GM12878 (cell line): Measurements from ENCODE around the gene CACNA1G.
A peak's percentile ranks its signal among the peaks of the same experiment; 100 is the strongest.

Experiments
- SRF ChIP-seq, 2 experiments: IDR thresholded peaks; 2 replicates each; pipeline ENCODE4 v1.6.1; 2011; ENCODE audit warnings: low read depth in 2 of 2, low read length in 2 of 2, mild to moderate bottlenecking in 1 of 2, moderate library complexity in 1 of 2
- TCF12 ChIP-seq: IDR thresholded peaks from 2 replicates; pipeline ENCODE4 v1.6.1; 2011; ENCODE audit warnings: low read depth, mild to moderate bottlenecking, low read length
- TF ChIP-seq, protein P1 (sequence below), 3 experiments: IDR thresholded peaks in 2 of 3; conservative IDR thresholded peaks in 1 of 3; 2 replicates each; pipeline ENCODE4 v1.5.1; 2011; ENCODE audit warnings: low read depth in 3 of 3, low read length in 3 of 3, mild to moderate bottlenecking in 3 of 3, control low read depth in 2 of 3, moderate library complexity in 2 of 3, inconsistent platforms in 1 of 3, mixed read lengths in 1 of 3; ENCODE audit not compliant: control insufficient read depth in 2 of 3, insufficient read depth in 1 of 3; ENCODE audit errors: extremely low read depth in 1 of 3

DNA sequence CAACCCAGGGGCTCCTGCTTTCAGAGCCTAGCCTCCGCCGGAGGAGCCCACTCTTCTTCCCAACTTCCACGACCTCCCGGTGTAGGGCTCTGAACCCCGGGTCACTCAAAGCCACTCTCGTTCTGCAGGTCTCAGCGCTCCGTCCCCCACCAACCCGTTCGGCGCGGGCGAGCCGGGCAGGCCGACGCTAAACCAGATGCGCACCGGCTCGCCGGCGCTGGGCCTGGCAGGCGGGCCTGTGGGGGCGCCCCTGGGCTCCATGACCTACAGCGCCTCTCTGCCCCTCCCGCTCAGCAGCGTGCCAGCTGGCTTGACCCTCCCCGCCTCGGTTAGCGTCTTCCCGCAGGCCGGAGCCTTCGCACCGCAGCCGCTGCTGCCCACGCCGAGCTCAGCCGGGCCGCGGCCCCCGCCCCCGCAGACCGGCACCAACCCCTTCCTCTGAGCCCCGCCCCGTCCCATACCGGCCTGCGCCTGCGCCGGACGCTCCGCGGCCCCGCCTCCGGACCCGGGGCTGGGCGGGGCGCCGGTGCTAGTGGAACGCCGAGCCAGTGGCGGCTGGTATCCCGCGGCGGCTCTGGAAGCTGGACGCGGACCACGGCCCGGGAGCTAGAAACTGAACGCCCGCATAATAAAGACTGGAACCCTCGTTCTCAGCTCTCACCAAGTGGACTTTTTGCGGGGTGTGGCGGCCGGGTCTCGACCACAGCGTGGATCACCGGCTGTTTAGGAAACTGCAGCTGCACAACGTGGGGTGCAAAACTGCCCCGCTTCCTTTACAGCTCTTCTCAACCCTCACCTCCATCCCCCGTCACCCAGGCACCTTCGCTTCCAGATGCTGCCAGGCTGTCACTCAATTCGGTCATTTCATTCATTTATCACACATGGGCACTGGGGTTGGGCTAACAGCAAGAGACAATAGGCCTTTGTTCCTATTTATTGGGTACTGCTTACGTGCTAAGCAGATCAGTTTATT is 18.5 kb upstream of the CACNA1G start:
- TF ChIP-seq SRF (IDR thresholded peaks at IDR 0.05; ENCODE audit: low read depth in 2 of 2, low read length in 2 of 2): no peak
- TF ChIP-seq, protein P1, sequence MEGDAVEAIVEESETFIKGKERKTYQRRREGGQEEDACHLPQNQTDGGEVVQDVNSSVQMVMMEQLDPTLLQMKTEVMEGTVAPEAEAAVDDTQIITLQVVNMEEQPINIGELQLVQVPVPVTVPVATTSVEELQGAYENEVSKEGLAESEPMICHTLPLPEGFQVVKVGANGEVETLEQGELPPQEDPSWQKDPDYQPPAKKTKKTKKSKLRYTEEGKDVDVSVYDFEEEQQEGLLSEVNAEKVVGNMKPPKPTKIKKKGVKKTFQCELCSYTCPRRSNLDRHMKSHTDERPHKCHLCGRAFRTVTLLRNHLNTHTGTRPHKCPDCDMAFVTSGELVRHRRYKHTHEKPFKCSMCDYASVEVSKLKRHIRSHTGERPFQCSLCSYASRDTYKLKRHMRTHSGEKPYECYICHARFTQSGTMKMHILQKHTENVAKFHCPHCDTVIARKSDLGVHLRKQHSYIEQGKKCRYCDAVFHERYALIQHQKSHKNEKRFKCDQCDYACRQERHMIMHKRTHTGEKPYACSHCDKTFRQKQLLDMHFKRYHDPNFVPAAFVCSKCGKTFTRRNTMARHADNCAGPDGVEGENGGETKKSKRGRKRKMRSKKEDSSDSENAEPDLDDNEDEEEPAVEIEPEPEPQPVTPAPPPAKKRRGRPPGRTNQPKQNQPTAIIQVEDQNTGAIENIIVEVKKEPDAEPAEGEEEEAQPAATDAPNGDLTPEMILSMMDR (IDR thresholded peaks at IDR 0.05 in 2 of 3, conservative IDR thresholded peaks at IDR 0.05 in 1 of 3; ENCODE audit: control insufficient read depth in 2 of 3, extremely low read depth in 1 of 3, insufficient read depth in 1 of 3, low read depth in 3 of 3, low read length in 3 of 3): peak; percentile 18 to 39 (median 26); a peak in 3 of 6 replicates
- peak; percentile 42; the same call in 1 of the 2 replicates for TF ChIP-seq TCF12
